ENCODE data around the gene ABCA2.

The ABCA2 gene

DNA sequence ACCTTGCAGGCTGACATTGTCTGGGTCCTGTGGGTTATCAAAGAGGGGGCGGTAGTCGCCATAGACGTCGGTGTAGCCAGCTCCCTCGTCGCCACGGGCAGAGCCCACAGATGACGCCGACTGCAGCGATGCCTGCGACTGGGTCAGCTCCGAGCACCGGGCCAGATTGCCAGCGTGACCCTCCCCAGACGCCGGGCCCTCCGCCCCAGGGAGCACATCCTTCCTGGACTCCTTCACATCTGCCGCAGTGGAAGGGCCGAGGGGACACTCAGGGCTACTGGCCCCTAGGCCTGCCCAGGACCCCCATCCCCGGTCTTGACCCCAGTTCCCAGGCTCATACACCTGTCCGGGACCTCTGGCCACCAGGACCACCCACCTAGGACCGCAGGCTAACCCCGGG lies 13.9 kb downstream of the ABCA2 start:
- no peak overlapping the region for H3K4me3 ChIP-seq (ENCODE audit: control insufficient read depth, low read depth, low read length)
- TF ChIP-seq, protein P1, sequence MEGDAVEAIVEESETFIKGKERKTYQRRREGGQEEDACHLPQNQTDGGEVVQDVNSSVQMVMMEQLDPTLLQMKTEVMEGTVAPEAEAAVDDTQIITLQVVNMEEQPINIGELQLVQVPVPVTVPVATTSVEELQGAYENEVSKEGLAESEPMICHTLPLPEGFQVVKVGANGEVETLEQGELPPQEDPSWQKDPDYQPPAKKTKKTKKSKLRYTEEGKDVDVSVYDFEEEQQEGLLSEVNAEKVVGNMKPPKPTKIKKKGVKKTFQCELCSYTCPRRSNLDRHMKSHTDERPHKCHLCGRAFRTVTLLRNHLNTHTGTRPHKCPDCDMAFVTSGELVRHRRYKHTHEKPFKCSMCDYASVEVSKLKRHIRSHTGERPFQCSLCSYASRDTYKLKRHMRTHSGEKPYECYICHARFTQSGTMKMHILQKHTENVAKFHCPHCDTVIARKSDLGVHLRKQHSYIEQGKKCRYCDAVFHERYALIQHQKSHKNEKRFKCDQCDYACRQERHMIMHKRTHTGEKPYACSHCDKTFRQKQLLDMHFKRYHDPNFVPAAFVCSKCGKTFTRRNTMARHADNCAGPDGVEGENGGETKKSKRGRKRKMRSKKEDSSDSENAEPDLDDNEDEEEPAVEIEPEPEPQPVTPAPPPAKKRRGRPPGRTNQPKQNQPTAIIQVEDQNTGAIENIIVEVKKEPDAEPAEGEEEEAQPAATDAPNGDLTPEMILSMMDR (IDR thresholded peaks at IDR 0.05; ENCODE audit: control insufficient read depth, insufficient read depth, low read depth, low read length, missing control alignments), result no peak
- no peak for DNase-seq (ENCODE audit: low read depth)

- TF ChIP-seq, protein P1 (IDR thresholded peaks at IDR 0.05; ENCODE audit: control insufficient read depth, insufficient read depth, low read depth, low read length, missing control alignments), result no peak
- H3K4me3 ChIP-seq (ENCODE audit: control insufficient read depth, low read depth, low read length), result no peak overlapping the region
- no peak for DNase-seq (ENCODE audit: low read depth)
These were observed 14.5 kb downstream of the ABCA2 start for GRCh38 chr9:137013571-137013940.

DNA sequence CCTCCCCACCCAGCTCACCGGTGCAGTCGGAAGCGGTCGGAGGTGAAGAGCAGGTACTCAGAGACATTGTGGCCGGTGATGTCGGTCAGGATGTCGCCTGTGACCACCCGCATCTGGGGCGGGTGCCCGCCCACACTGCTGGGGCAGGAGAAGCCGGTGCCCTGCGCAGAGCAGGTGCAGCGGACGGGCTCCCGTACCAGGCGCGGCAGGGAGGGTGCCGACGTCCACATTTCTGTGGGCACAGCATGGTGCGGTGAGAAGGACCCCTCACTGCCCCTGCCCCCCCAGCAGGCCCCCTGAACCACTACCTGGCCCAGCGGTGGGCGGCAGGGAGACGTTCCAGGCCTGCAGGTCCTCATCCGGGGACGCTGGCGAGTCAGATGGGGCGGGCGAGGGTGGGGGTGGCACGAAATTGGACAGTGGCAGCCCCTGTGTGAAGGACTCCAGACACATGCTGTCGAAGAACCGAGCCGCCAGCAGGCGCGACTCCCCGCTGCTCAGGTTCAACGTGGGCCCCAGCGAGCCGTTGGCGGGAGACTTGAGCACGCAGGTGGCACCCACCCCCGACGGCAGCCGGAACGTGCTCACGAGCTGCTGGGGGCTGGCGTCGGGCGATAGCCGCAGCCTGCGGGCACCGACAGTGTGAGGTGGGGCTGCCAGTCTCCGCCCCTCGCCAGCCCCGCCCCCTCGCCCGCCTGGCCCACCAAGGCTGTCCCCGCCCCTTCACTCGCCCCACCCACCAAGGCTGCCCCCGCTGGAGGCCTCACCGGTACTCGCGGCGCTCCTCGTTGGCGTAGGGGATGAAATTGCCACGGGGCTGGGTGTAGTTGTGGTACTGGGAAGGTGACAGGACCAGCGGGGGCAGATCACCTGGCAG lies 15.1 kb downstream of the ABCA2 start:
- no peak for DNase-seq (ENCODE audit: low read depth)
- TF ChIP-seq, protein P1 (IDR thresholded peaks at IDR 0.05; ENCODE audit: control insufficient read depth, insufficient read depth, low read depth, low read length, missing control alignments), result no peak
- no peak overlapping the region for H3K4me3 ChIP-seq (ENCODE audit: control insufficient read depth, low read depth, low read length)

- TF ChIP-seq, protein P1 (IDR thresholded peaks at IDR 0.05; ENCODE audit: control insufficient read depth, insufficient read depth, low read depth, low read length, missing control alignments), result no peak
- no peak overlapping the region for H3K4me3 ChIP-seq (ENCODE audit: control insufficient read depth, low read depth, low read length)
- no peak for DNase-seq (ENCODE audit: low read depth)
These were observed 15.9 kb downstream of the ABCA2 start for GRCh38 chr9:137011907-137012675.

GRCh38 chr9:137011156-137011555 lies 16.9 kb downstream of the ABCA2 start:
- no peak overlapping the region for H3K4me3 ChIP-seq (ENCODE audit: control insufficient read depth, low read depth, low read length)
- DNase-seq (ENCODE audit: low read depth), result no peak
- TF ChIP-seq, protein P1 (IDR thresholded peaks at IDR 0.05; ENCODE audit: control insufficient read depth, insufficient read depth, low read depth, low read length, missing control alignments), result no peak

DNA sequence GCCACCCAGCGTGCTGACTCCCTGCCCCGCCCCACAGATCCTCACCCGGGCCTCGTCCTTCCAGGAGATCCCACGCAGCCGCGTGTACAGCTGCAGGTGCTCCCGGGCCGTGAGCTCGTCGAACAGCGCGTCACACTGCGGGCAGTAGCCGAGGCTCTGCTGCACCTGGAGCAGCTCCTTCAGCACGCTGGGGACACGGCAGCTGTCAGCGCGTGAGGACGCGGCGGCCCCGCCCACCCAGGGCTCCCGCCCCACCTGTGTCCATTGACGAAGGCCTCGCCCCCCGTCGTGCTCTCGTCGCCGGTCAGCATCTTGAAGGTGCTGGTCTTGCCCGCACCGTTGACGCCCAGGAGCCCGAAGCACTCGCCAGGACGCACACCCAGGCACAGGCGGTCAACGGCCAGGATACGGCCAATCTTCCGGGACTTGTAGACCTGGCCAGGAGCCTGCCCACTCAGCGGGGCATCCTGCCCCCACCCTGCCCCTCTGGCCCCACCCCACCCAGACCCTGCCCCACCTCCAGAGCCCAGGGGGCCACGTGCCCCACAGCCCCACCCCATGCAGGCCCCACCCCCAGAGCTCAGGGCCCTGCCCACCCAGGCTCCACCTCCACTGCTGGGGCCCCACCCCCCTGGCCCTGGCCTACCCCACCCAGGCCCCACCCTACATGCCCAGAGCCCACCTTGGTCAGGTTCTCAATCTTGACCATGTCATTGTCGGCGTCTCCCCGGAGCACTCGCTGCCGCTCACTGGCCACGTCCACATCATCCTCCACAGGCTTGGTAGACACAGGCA lies 17.9 kb downstream of the ABCA2 start:
- TF ChIP-seq, protein P1 (IDR thresholded peaks at IDR 0.05; ENCODE audit: control insufficient read depth, insufficient read depth, low read depth, low read length, missing control alignments), result no peak
- no peak for DNase-seq (ENCODE audit: low read depth)
- no peak overlapping the region for H3K4me3 ChIP-seq (ENCODE audit: control insufficient read depth, low read depth, low read length)
